ENCODE results near the gene RASD2.

DNA sequence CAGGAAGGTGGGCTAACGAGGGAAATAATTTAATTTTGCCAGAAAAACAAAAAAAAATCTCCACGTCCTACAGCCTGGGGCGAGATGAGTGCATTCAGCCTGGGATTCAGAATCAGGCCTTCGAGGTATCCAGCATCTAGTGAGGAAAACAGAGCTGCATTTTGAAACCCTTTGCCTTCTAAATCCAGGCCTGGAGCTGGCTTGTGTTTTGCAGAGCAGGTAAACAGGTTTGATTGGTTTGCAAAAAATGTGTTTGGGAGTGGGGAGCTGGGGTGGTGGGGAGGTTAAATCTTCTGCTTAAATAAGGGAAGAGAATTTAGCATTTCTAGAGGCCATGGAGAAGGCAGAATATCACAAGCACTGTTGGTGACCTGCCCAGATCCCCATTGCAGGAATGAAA is 29.7 kb upstream of the RASD2 start:
- TF ChIP-seq, protein P1, sequence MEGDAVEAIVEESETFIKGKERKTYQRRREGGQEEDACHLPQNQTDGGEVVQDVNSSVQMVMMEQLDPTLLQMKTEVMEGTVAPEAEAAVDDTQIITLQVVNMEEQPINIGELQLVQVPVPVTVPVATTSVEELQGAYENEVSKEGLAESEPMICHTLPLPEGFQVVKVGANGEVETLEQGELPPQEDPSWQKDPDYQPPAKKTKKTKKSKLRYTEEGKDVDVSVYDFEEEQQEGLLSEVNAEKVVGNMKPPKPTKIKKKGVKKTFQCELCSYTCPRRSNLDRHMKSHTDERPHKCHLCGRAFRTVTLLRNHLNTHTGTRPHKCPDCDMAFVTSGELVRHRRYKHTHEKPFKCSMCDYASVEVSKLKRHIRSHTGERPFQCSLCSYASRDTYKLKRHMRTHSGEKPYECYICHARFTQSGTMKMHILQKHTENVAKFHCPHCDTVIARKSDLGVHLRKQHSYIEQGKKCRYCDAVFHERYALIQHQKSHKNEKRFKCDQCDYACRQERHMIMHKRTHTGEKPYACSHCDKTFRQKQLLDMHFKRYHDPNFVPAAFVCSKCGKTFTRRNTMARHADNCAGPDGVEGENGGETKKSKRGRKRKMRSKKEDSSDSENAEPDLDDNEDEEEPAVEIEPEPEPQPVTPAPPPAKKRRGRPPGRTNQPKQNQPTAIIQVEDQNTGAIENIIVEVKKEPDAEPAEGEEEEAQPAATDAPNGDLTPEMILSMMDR (IDR thresholded peaks at IDR 0.05) = no peak
- no peak for TF ChIP-seq POLR2A (IDR thresholded peaks at IDR 0.05)

Data from Peyer's patch (tissue), 4 donors.